Measurements from ENCODE around the gene RAP1GDS1.
"Not testable (repeated sequence)": the region's sequence is repeated elsewhere in the genome, so short reads cannot be mapped to it uniquely, and the experiment has no call there.

The RAP1GDS1 gene

GRCh38 chr4:98314791-98315565, 53.8 kb downstream of the RAP1GDS1 start:
- H3K27ac ChIP-seq = no peak overlapping the region
- TF ChIP-seq CTCF (IDR thresholded peaks at IDR 0.05) = no peak
- TF ChIP-seq ZFX (IDR thresholded peaks at IDR 0.05; ENCODE audit: borderline replicate concordance) = no peak

GRCh38 chr4:98318521-98318920, 57.3 kb downstream of the RAP1GDS1 start:
- TF ChIP-seq CTCF (IDR thresholded peaks at IDR 0.05) (no peak), ZFX (IDR thresholded peaks at IDR 0.05; ENCODE audit: borderline replicate concordance) (no peak)

GRCh38 chr4:98319021-98319420, 57.8 kb downstream of the RAP1GDS1 start:
- H3K27ac ChIP-seq = no peak overlapping the region
- TF ChIP-seq CTCF (IDR thresholded peaks at IDR 0.05) (no peak), ZFX (IDR thresholded peaks at IDR 0.05; ENCODE audit: borderline replicate concordance) (no peak)

More at GRCh38 chr4:98318521-98318920, 57.3 kb downstream of the RAP1GDS1 start:
- H3K27ac ChIP-seq = no peak overlapping the region

- TF ChIP-seq ZFX (IDR thresholded peaks at IDR 0.05; ENCODE audit: borderline replicate concordance) (no peak), CTCF (IDR thresholded peaks at IDR 0.05) (no peak)
These were observed 65.0 kb downstream of the RAP1GDS1 start for GRCh38 chr4:98326168-98326567.

GRCh38 chr4:98327694-98328093, 66.5 kb downstream of the RAP1GDS1 start:
- TF ChIP-seq CTCF (IDR thresholded peaks at IDR 0.05) (no peak), ZFX (IDR thresholded peaks at IDR 0.05; ENCODE audit: borderline replicate concordance) (no peak)
- H3K27ac ChIP-seq = no peak overlapping the region

More at GRCh38 chr4:98326168-98326567, 65.0 kb downstream of the RAP1GDS1 start:
- H3K27ac ChIP-seq = no peak overlapping the region

GRCh38 chr4:98329879-98330640, 68.9 kb downstream of the RAP1GDS1 start:
- H3K27ac ChIP-seq = not testable (repeated sequence)

- no peak for TF ChIP-seq CTCF (IDR thresholded peaks at IDR 0.05)
- TF ChIP-seq ZFX (IDR thresholded peaks at IDR 0.05; ENCODE audit: borderline replicate concordance) = no peak
- no peak overlapping the region for H3K27ac ChIP-seq
These were observed 70.8 kb downstream of the RAP1GDS1 start for GRCh38 chr4:98332017-98332416.
